Keratinocyte (primary cell): ENCODE data around the gene SMCHD1. TPM values are rescaled to one million over a fixed set of nuclear protein-coding genes. Genes with fewer than 3 reads are reported as not detected.

Experiments
- DNase-seq: peaks from one replicate; pipeline ENCODE4 v3.0.0-alpha.2; 2011; ENCODE audit warnings: low read depth, missing footprints, low spot score
- FAIRE-seq: peaks from 2 replicates; lab custom pipeline; 2011; peaks lifted over from hg19 to GRCh38; lab: Jason Lieb, UNC
- H2AFZ ChIP-seq: 2 replicates; pipeline ENCODE4 v1.6.0; 2012; ENCODE audit warnings: low read length, control low read depth, inconsistent platforms; ENCODE audit not compliant: control insufficient read depth
- H3K27ac ChIP-seq: 2 replicates; pipeline ENCODE4 v1.5.1; 2011; ENCODE audit warnings: low read length; ENCODE audit not compliant: control insufficient read depth, insufficient read depth
- H3K27me3 ChIP-seq: 3 replicates; pipeline ENCODE4 v1.6.0; 2011; ENCODE audit warnings: low read length; ENCODE audit not compliant: control insufficient read depth, insufficient read depth; ENCODE audit errors: extremely low read depth
- H3K36me3 ChIP-seq, 2 experiments: 2 replicates in 1 of 2; 3 replicates in 1 of 2; pipeline ENCODE4 v1.5.1; 2011; ENCODE audit warnings: low read length in 2 of 2, mild to moderate bottlenecking in 1 of 2; ENCODE audit not compliant: control insufficient read depth in 2 of 2, insufficient read depth in 2 of 2; ENCODE audit errors: extremely low read depth in 1 of 2
- H3K4me1 ChIP-seq: 3 replicates; pipeline ENCODE4 v1.5.1; 2011; ENCODE audit warnings: low read length; ENCODE audit not compliant: control insufficient read depth, insufficient read depth; ENCODE audit errors: extremely low read depth
- H3K4me2 ChIP-seq: 3 replicates; pipeline ENCODE4 v1.6.0; 2011; ENCODE audit warnings: low read depth, low read length; ENCODE audit not compliant: control insufficient read depth, insufficient read depth; ENCODE audit errors: extremely low read depth
- H3K4me3 ChIP-seq, 3 experiments: fragments of 200-600 bp in 1 of 3; sonication (generic) in 1 of 3; 2 replicates in 2 of 3; 3 replicates in 1 of 3; pipeline ENCODE4 v1.5.1; 2011 to 2016; ENCODE audit warnings: low read length in 3 of 3, mild to moderate bottlenecking in 3 of 3, control low read depth in 2 of 3, inconsistent platforms in 1 of 3, low read depth in 1 of 3, mixed read lengths in 1 of 3, mixed run types in 1 of 3, moderate library complexity in 1 of 3; ENCODE audit not compliant: control insufficient read depth in 2 of 3, insufficient read depth in 2 of 3; ENCODE audit errors: extremely low read depth in 1 of 3
- H3K79me2 ChIP-seq: 2 replicates; pipeline ENCODE4 v1.6.0; 2012; ENCODE audit warnings: low read length; ENCODE audit not compliant: control insufficient read depth, insufficient read depth
- H3K9ac ChIP-seq: 3 replicates; pipeline ENCODE4 v1.6.0; 2011; ENCODE audit warnings: low read length; ENCODE audit not compliant: control insufficient read depth, insufficient read depth; ENCODE audit errors: extremely low read depth
- H3K9me1 ChIP-seq: 3 replicates; pipeline ENCODE4 v1.6.0; 2011; ENCODE audit warnings: low read length; ENCODE audit not compliant: control insufficient read depth, insufficient read depth; ENCODE audit errors: extremely low read depth
- H3K9me3 ChIP-seq: 2 replicates; pipeline ENCODE4 v1.5.1; 2012; ENCODE audit warnings: low read depth, low read length; ENCODE audit not compliant: control insufficient read depth
- H4K20me1 ChIP-seq: 3 replicates; pipeline ENCODE4 v1.6.0; 2011; ENCODE audit warnings: low read length; ENCODE audit not compliant: control insufficient read depth, insufficient read depth; ENCODE audit errors: extremely low read depth
- EZH2 ChIP-seq: IDR thresholded peaks from one replicate; pipeline ENCODE4 v1.6.1; 2012; ENCODE audit warnings: inconsistent platforms, mild to moderate bottlenecking, low read length, moderate library complexity
- dilution Hi-C: fragments of 300-500 bp; cut with MboI; formaldehyde crosslinking; loops from one replicate; pipeline ENCODE4 v1.7.0; 2020; ENCODE audit warnings: low sequenced_read_pairs; ENCODE audit not compliant: extremely low pct_ligation_motif_present
- polyA plus RNA-seq, 5 experiments: library from polyadenylated mRNA; depleted of rRNA in 3 of 5; stranded (reverse) in 3 of 5; stranded (forward) in 1 of 5; unstranded in 1 of 5; fragments of >200 nt; gene quantifications; 1 replicate in 1 of 5; 2 replicates in 3 of 5; 3 replicates in 1 of 5; pipeline versions ENCODE4 v1.2.1 to v1.2.3, GENCODE V29; 2011 to 2012; ENCODE audit warnings: missing spikeins in 2 of 5, low read depth in 1 of 5, low replicate concordance in 1 of 5
- TF ChIP-seq, protein P1 (sequence below), 3 experiments: IDR thresholded peaks in 1 of 3; conservative IDR thresholded peaks in 1 of 3; optimal IDR thresholded peaks in 1 of 3; 2 replicates in 2 of 3; 3 replicates in 1 of 3; pipeline versions ENCODE3 to v1.5.1; 2011; ENCODE audit warnings: low read length in 3 of 3, mild to moderate bottlenecking in 3 of 3, moderate library complexity in 2 of 3, control low read depth in 1 of 3, inconsistent platforms in 1 of 3; ENCODE audit not compliant: insufficient read depth in 2 of 3; ENCODE audit errors: extremely low read depth in 1 of 3

SMCHD1 gene
- polyA plus RNA-seq, 1 donor (not counting 4 experiments of a cell fraction or from before 2014, with no cell fraction given): 18.5 TPM

DNA sequence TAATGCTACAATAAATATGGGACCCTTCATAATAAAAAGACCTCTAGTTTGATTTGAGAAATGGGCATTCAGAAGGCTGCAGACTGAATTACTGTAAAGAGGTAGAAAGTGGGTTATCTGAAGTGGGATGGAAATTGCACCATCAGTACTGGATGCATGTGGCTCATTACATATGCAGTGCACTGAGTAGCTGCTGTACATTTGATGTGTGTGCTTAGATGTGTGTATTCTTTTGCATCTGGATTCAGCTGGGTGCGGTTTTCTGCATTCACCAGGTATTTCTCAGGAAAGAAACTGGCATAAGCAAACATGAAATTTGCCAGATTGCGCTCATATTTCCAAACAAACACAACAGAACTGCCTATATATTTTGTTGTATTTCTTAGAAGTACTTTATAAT is 45.9 kb upstream of the SMCHD1 start:
- Histone ChIP-seq H3K9ac (no peak overlapping the region), H3K36me3 (no peaks in the 10 kb centered on the region), H2AFZ (no peak overlapping the region), H3K27ac (no peak overlapping the region), H3K4me2 (no peak overlapping the region), H3K9me3 (no peaks in the 10 kb centered on the region), H3K27me3 (no peaks in the 10 kb centered on the region), H3K9me1 (no peaks in the 10 kb centered on the region), H4K20me1 (no peaks in the 10 kb centered on the region), H3K4me3 (no peak overlapping the region), H3K4me1 (no peaks in the 10 kb centered on the region), H3K79me2 (no peaks in the 10 kb centered on the region)
- dilution Hi-C loops: no loop called here
- no peak for FAIRE-seq
- DNase-seq: no peak
- TF ChIP-seq, protein P1, sequence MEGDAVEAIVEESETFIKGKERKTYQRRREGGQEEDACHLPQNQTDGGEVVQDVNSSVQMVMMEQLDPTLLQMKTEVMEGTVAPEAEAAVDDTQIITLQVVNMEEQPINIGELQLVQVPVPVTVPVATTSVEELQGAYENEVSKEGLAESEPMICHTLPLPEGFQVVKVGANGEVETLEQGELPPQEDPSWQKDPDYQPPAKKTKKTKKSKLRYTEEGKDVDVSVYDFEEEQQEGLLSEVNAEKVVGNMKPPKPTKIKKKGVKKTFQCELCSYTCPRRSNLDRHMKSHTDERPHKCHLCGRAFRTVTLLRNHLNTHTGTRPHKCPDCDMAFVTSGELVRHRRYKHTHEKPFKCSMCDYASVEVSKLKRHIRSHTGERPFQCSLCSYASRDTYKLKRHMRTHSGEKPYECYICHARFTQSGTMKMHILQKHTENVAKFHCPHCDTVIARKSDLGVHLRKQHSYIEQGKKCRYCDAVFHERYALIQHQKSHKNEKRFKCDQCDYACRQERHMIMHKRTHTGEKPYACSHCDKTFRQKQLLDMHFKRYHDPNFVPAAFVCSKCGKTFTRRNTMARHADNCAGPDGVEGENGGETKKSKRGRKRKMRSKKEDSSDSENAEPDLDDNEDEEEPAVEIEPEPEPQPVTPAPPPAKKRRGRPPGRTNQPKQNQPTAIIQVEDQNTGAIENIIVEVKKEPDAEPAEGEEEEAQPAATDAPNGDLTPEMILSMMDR (optimal IDR thresholded peaks at IDR 0.05 in 1 of 3, IDR thresholded peaks at IDR 0.05 in 1 of 3, conservative IDR thresholded peaks at IDR 0.05 in 1 of 3; ENCODE audit: extremely low read depth in 1 of 3, insufficient read depth in 2 of 3, low read length in 3 of 3): no peak
- TF ChIP-seq EZH2: no peak

DNA sequence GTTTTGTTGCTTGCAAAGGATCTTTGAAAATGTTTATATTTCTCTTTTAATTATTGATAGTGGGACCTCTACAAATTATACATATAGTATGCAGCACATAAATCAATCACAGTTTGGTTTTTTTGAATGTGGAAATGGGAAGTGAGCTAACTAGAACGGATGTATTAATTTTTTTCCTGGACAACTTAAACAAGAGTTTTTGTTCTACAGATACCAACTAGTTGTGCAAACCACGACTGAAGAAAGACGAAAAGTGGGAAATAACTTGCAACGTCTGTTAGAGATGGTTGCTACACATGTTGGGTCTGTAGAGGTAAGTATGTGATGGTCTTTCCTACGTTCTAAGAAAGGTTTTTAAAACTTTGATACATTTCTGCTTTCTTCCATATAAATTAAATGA is 45.0 kb upstream of the SMCHD1 start:
- H4K20me1 ChIP-seq: no peaks in the 10 kb centered on the region
- H3K27ac ChIP-seq: no peak overlapping the region
- H3K79me2 ChIP-seq: no peaks in the 10 kb centered on the region
- H3K4me2 ChIP-seq: no peak overlapping the region
- H3K36me3 ChIP-seq: no peaks in the 10 kb centered on the region
- FAIRE-seq (no peak), DNase-seq (no peak)
- H2AFZ ChIP-seq: no peak overlapping the region
- no peaks in the 10 kb centered on the region for H3K27me3 ChIP-seq
- dilution Hi-C loops: no loop called here
- H3K4me3 ChIP-seq: no peak overlapping the region
- H3K4me1 ChIP-seq: no peaks in the 10 kb centered on the region
- H3K9me1 ChIP-seq: no peaks in the 10 kb centered on the region
- TF ChIP-seq, protein P1 (optimal IDR thresholded peaks at IDR 0.05 in 1 of 3, IDR thresholded peaks at IDR 0.05 in 1 of 3, conservative IDR thresholded peaks at IDR 0.05 in 1 of 3; ENCODE audit: extremely low read depth in 1 of 3, insufficient read depth in 2 of 3, low read length in 3 of 3): no peak
- no peak for TF ChIP-seq EZH2
- no peak overlapping the region for H3K9ac ChIP-seq
- H3K9me3 ChIP-seq: no peaks in the 10 kb centered on the region
